HG03039 (cell line): ENCODE measurements around the gene TSPAN3.

Experiments used
- ATAC-seq: cut with Tn5 transposase; IDR thresholded peaks from one replicate; pipeline ENCODE4 v1.9.1; 2021; ENCODE audit warnings: mild to moderate bottlenecking, moderate library complexity; ENCODE audit not compliant: unreplicated experiment

The TSPAN3 gene

DNA sequence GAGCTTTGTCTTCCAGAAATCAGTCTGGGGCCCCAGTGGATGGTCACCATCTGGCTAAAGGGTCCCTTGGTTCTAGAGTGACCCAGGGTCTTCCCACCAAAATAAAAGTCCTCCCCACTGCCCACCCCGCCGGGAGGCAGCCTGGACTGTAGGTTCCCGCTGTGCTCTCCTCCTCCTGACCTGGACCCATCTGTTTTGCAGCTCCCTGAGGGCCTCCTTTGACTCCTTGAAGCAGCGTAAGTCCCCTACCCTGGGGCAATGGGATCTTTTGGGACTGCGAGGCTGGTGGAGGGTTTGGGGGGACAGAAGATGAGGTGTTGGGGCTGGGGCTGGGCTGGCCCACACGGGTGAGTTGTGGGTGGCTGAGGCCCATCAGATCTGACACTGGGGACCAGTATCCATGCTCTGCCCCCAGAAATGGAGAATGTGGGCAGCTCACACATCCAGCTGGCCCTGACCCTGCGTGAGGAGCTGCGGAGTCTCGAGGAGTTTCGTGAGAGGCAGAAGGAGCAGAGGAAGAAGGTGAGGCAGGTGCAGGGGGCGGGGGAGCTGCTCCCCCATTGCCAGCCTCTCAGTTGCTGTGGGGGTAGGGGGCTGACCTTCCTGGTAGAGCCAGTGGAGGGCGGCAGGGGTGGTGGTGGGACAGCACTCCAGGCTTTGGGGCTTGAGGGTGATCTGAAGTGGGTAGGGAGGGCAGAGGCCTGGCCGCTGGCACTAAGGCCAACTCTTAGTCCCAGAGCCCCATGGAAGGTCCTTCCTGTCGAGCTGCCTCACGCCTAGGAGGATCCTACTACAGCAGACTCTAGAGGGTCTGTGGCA is 45.6 kb downstream of the TSPAN3 start:
- ATAC-seq: no peak

GRCh38 chr15:77024273-77025082 is 46.4 kb downstream of the TSPAN3 start:
- no peak for ATAC-seq

- ATAC-seq: no peak
Observed at GRCh38 chr15:77023576-77024272, 47.2 kb downstream of the TSPAN3 start.

- no peak for ATAC-seq
Observed at GRCh38 chr15:77022646-77023575, 48.0 kb downstream of the TSPAN3 start.

- no peak for ATAC-seq
Observed at GRCh38 chr15:77021803-77022381, 49.0 kb downstream of the TSPAN3 start.

DNA sequence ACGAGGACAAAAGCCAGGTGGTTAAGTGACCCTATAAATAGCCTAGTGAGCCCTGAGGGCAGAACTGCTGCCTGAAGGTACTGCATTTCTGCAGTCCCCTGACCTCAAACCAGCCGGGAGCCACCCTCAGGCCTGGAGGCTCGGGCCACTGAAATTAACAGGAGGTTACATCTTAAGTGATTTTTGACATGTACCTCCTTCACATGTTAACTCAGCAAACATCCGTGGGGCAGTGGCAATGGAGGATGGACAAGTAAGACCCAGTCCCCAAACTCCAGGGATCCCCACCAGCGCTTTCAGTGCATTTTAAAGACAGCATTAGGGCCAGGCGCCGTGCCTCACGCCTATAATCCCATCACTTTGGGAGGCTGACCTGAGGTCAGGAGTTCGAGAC is 49.8 kb downstream of the TSPAN3 start:
- no peak for ATAC-seq

GRCh38 chr15:77020348-77021087 is 50.4 kb downstream of the TSPAN3 start:
- ATAC-seq: no peak

- no peak for ATAC-seq
Observed at GRCh38 chr15:77019521-77020331, 51.2 kb downstream of the TSPAN3 start.

DNA sequence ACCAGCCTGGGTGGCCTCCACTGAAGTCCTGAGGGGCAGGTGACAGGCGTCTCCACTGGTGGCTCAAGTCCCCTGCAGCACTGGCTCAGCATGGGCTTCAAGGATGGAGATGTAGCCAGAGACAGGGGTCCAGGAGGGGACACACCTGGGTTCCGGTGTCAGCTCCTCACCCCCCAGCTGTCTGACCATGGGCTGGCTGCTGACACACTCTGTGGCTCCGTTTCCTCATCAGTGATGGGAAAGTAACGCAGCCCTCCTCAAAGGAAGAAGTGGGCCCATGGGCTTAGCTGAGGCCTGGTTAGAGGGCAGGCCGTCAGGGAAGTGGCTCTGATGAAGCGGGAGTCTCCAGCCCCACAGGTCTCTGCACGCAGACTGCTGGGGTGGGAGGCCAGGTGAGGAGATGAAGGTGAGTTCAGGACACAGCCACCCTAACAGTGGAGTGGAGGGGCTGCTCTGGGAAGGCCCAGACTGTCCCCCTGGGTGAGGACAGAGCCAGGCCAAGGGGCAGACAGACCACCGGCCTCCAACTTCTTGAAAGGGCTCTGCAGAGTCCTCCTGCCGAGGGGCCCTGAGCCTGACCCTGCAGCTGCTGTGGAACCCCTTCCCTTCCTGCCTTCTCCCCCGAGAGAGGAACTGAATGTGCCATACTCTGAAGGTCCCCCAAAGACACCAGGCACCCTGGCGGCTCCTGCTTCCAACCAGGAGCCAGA is 52.0 kb downstream of the TSPAN3 start:
- ATAC-seq: no peak

DNA sequence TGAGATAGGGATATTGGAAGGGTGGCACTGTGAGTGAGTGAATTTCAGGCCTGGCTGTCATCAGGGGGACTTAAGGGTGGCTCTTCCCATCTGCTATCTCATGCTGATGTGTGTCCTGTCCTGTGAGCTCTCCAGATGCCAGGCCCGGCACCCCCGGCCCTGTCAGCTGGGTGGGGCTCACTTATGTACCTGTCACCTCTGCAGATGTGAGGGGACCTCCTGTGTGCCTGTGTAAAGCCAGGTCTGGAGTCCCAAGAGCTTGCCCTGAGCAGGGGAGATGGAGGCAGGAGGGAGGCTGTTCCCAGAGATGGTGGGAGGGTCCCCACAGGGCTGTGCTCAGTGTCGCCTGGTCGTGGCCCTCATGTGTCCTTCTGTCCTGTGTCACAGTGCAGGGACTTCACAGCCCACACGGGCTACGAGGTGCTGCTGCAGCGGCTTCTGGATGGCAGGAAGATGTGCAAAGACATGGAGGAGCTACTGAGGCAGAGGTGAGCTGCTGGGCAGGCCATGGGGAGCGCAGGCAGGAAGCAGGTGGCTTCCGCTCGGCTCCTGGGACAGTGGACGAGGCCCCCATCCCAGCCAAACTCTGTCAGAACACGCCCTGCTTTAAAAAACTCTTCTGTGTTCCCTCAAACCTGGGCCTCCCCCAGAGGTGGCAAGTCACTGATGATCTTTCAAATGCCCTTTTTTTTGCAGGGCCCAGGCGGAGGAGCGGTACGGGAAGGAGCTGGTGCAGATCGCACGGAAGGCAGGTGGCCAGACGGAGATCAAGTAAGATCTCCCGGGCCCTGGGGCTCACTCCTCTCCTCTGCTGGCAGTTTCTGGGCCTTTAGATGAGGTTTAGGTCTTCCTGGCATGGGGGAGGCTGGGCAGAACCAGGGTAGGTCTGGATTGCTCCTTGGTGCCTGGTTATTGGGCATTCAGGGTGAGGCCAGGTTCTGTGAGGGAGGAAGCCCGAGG is 52.9 kb downstream of the TSPAN3 start:
- ATAC-seq: no peak

- no peak for ATAC-seq
Observed at GRCh38 chr15:77017091-77017660, 53.7 kb downstream of the TSPAN3 start.

GRCh38 chr15:77016321-77016695 is 54.6 kb downstream of the TSPAN3 start:
- ATAC-seq: no peak

DNA sequence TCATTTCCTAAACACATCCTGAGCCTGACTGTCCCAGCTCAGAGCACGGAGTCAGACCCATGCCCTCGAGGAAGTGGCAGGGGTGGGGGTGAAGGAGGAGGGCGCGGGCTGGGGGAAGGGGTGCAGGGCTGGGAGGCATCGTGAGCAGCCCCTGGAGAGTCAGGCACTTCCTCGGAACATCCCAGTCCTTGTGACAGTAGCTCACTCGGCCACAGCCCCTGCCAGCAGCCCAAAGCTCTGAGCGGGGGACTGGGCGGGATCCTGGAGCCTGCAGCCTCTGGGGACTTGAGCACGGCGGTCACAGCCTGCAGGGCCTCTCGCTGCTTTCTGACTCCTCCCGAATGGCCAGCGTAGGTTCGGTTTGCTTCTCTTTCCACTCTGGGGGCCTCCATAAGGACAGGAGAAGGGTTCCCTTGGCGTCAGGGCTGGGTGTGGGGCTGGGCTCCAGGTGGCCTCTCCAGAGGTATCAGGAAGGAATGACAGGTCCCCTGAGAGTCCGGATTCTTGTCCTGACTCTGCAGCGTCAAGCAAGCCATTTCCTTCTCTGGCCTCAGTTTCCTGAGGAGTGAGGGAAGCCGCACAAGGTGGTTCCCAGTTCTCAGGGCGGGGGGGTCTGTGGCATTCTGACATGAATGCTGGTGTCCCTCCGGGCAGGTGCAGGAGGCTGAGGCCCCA is 55.1 kb downstream of the TSPAN3 start:
- ATAC-seq: no peak

- ATAC-seq: no peak
Observed at GRCh38 chr15:77014132-77015081, 56.5 kb downstream of the TSPAN3 start.

DNA sequence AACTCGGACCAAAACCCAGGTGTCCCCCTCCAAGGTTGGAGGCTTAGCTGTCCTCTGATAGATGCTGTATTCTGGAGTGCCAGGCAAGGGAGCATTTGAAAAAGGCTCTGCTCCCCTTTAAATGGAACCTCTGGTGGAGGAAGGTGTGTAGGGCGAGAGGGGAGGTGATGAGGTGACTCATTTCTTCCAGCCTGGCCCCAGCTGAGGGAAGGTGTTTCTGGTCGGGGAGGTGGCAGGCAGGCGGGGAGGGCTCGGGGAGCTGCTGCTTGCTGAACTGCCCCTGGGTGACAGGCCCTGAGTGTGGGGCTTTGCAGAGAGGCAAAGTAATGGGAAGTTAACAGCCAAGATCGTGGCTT is 57.2 kb downstream of the TSPAN3 start:
- ATAC-seq: no peak
